KMS-11 (cell line): ENCODE measurements around the gene PARL.
"Not testable (repeated sequence)": the region's sequence is repeated elsewhere in the genome, so short reads cannot be mapped to it uniquely, and the experiment has no call there.

Experiments used
- H2AFZ ChIP-seq: fragments of 200-600 bp; sonication (generic); 2 replicates; pipeline ENCODE4 v1.6.1; 2016; ENCODE audit warnings: antibody characterized with exemption, mixed run types, low read depth
- H3K27ac ChIP-seq: fragments of 200-600 bp; sonication (generic); 2 replicates; pipeline ENCODE4 v1.6.1; 2016; ENCODE audit warnings: mild to moderate bottlenecking, mixed run types
- H3K27me3 ChIP-seq: fragments of 200-600 bp; sonication (generic); 2 replicates; pipeline ENCODE4 v1.6.1; 2017; ENCODE audit warnings: mild to moderate bottlenecking, low read depth, mixed run types, moderate library complexity; ENCODE audit not compliant: insufficient read depth
- H3K36me3 ChIP-seq: fragments of 200-600 bp; sonication (generic); 2 replicates; pipeline ENCODE4 v1.6.1; 2017; ENCODE audit warnings: mild to moderate bottlenecking, mixed run types; ENCODE audit not compliant: insufficient read depth
- H3K4me1 ChIP-seq: fragments of 200-600 bp; sonication (generic); 2 replicates; pipeline ENCODE4 v1.6.1; 2016; ENCODE audit warnings: mild to moderate bottlenecking, low read depth, mixed run types; ENCODE audit not compliant: poor library complexity, severe bottlenecking
- H3K4me2 ChIP-seq: fragments of 200-600 bp; sonication (generic); 2 replicates; pipeline ENCODE4 v1.7.0; 2016; ENCODE audit warnings: mild to moderate bottlenecking, mixed run types
- H3K4me3 ChIP-seq: fragments of 200-600 bp; sonication (generic); IDR thresholded peaks from 2 replicates; pipeline ENCODE4 v1.6.1; 2017; ENCODE audit warnings: low read depth, low read length, mixed read lengths; ENCODE audit not compliant: insufficient read depth
- H3K79me2 ChIP-seq: fragments of 200-600 bp; sonication (generic); 2 replicates; pipeline ENCODE4 v1.6.1; 2016; ENCODE audit warnings: low read depth, mixed run types; ENCODE audit not compliant: insufficient read depth
- H3K9ac ChIP-seq: fragments of 200-600 bp; sonication (generic); 2 replicates; pipeline ENCODE4 v1.6.1; 2016; ENCODE audit warnings: mild to moderate bottlenecking, mixed run types
- H4K20me1 ChIP-seq: fragments of 200-600 bp; sonication (generic); 2 replicates; pipeline ENCODE4 v1.6.1; 2016; ENCODE audit warnings: mild to moderate bottlenecking, mixed run types; ENCODE audit not compliant: insufficient read depth
- TF ChIP-seq, protein P1 (sequence below): fragments of 200-600 bp; sonication (generic); conservative IDR thresholded peaks from 2 replicates; pipeline ENCODE4 v1.6.1; 2017; ENCODE audit warnings: low read depth, mild to moderate bottlenecking, antibody characterized with exemption, low read length, moderate library complexity, mixed read lengths

PARL gene

DNA sequence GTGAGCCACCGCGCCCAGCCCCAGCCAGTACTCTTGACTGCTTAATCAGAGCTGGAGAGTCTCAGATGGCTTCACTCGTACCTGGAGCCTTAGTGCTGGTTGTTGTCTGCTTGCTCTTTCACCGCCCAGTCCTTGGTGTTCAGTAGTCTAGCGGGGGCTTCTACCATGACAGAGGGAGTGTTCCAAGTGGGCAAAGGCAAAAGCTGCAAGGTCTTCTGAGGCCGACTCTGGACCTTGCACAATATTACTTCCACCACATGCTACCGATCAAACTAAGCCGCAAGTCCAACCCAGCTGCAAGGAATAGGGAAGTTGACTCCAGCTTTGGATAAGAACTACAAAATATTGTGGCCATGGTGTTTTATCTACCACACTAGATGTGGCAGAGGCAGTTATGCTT, 6.6 kb downstream of the PARL start:
- Histone ChIP-seq H2AFZ (no peak overlapping the region), H3K9ac (no peak overlapping the region), H3K27ac (no peak overlapping the region), H3K4me1 (peaks cover 8% of the 10 kb centered on the region), H3K4me2 (no peak overlapping the region), H3K27me3 (no peaks in the 10 kb centered on the region), H3K4me3 (no peak overlapping the region), H3K79me2 (peaks cover 73% of the 10 kb centered on the region), H3K36me3 (peaks cover 5% of the 10 kb centered on the region; the same call in 1 of the 2 replicates), H4K20me1 (0 out of 2 replicates have a peak, but pooled peaks cover 3% of the 10 kb centered on the region)
- TF ChIP-seq, protein P1, sequence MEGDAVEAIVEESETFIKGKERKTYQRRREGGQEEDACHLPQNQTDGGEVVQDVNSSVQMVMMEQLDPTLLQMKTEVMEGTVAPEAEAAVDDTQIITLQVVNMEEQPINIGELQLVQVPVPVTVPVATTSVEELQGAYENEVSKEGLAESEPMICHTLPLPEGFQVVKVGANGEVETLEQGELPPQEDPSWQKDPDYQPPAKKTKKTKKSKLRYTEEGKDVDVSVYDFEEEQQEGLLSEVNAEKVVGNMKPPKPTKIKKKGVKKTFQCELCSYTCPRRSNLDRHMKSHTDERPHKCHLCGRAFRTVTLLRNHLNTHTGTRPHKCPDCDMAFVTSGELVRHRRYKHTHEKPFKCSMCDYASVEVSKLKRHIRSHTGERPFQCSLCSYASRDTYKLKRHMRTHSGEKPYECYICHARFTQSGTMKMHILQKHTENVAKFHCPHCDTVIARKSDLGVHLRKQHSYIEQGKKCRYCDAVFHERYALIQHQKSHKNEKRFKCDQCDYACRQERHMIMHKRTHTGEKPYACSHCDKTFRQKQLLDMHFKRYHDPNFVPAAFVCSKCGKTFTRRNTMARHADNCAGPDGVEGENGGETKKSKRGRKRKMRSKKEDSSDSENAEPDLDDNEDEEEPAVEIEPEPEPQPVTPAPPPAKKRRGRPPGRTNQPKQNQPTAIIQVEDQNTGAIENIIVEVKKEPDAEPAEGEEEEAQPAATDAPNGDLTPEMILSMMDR: no peak

DNA sequence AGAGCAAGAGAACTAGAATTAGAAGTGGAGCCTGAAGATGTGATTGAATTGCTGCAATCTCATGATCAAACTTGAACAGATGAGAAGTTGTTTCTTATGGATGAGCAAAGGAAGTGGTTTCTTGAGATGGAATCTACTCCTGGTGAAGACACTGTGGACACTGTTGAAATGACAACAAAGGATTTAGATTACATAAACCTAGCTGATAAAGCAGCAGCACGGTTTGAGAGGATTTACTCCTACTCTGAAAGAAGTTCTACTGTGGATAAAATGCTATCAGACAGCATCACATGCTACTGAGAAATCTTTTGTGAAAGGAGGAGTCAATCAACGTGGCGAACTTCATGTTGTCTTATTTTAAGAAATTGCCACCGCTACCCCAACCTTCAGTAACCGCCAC, 7.5 kb downstream of the PARL start:
- not testable (repeated sequence) for H4K20me1 ChIP-seq, H3K4me2 ChIP-seq, H3K36me3 ChIP-seq, H3K9ac ChIP-seq, H3K4me3 ChIP-seq, H3K27ac ChIP-seq, H3K27me3 ChIP-seq, H2AFZ ChIP-seq, H3K4me1 ChIP-seq
- peaks cover 71% of the 10 kb centered on the region for H3K79me2 ChIP-seq

DNA sequence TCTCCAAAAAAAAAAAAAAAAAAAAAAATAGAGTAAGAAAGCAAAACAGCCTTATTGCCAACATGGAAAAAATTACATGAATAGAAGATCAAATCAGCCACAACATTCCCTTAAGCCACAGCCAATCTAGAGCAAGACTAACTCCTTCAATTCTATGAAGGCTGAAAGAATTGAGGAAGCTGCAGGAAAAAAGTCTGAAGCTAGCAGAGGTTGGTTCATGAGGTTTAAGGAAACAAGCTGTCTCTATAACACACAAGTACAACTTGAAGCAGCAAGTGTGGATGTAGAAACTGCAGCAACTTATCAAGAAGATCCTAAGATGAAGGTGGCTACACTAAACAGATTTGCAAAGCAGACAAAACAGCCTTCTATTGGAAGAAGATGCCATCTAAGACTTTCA, 9.3 kb downstream of the PARL start:
- no peak overlapping the region for H3K27ac ChIP-seq
- H3K4me1 ChIP-seq: no peaks in the 10 kb centered on the region
- no peak overlapping the region for H3K9ac ChIP-seq
- H3K4me2 ChIP-seq: no peak overlapping the region
- H3K36me3 ChIP-seq: peaks cover 5% of the 10 kb centered on the region; the same call in 1 of the 2 replicates
- no peak overlapping the region for H2AFZ ChIP-seq
- no peak overlapping the region for H3K4me3 ChIP-seq
- TF ChIP-seq, protein P1: no peak
- H4K20me1 ChIP-seq: peaks cover 10% of the 10 kb centered on the region; the same call in 1 of the 2 replicates
- H3K27me3 ChIP-seq: no peaks in the 10 kb centered on the region
- H3K79me2 ChIP-seq: peaks cover 74% of the 10 kb centered on the region

DNA sequence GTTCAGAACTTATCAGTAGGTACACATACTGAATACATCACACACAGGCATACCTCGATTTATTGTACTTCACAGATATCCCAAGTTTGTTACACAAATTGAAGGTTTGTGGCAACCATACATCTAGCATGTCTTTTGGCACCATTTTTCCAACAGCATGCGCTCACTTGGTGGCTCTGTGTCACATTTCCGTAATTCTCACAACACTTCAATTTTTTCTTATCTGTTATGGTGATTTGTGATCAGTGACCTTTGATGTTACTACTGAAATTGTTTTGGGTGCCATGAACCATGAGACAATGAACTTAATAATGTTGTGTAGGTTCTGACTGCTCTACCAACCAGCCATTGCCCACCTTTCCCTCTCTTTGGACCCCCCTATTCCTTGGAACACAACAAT, 10.8 kb downstream of the PARL start:
- Histone ChIP-seq H3K4me2 (no peak overlapping the region), H3K4me1 (no peaks in the 10 kb centered on the region), H2AFZ (no peak overlapping the region), H3K4me3 (no peak overlapping the region), H3K79me2 (peaks cover 59% of the 10 kb centered on the region), H3K27me3 (no peaks in the 10 kb centered on the region), H3K36me3 (peaks cover 5% of the 10 kb centered on the region; the same call in 1 of the 2 replicates), H3K27ac (no peak overlapping the region), H3K9ac (no peak overlapping the region), H4K20me1 (peaks cover 10% of the 10 kb centered on the region; the same call in 1 of the 2 replicates)
- TF ChIP-seq, protein P1: no peak

DNA sequence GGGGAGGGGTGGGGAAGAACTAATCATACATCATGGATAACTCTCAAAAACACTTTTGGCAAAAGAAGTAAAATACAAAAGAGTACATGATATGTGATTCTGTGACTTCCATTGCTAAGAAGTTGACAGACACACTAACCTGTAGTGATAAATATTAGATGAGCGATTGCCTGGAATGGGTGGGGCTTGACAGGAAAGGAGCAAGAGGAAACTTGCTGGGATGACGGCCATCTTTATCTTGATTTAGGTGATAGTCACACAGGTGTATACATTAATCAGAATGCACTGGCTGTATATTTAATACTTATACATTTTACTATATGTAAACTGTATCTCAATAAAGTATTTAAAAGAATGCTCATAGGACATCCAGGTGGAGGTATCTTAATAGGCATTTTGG, 13.1 kb downstream of the PARL start:
- H3K79me2 ChIP-seq: peaks cover 46% of the 10 kb centered on the region; the same call in 1 of the 2 replicates
- peaks cover 10% of the 10 kb centered on the region; the same call in 1 of the 2 replicates for H4K20me1 ChIP-seq
- no peak overlapping the region for H3K27ac ChIP-seq
- no peaks in the 10 kb centered on the region for H3K4me1 ChIP-seq
- no peaks in the 10 kb centered on the region; the same call in 1 of the 2 replicates for H3K36me3 ChIP-seq
- H3K4me3 ChIP-seq: no peak overlapping the region
- H3K4me2 ChIP-seq: no peak overlapping the region
- H3K9ac ChIP-seq: no peak overlapping the region
- H2AFZ ChIP-seq: no peak overlapping the region
- TF ChIP-seq, protein P1: no peak
- no peaks in the 10 kb centered on the region for H3K27me3 ChIP-seq
